ENCODE data around the gene SIGLEC5.

SIGLEC5 gene

DNA sequence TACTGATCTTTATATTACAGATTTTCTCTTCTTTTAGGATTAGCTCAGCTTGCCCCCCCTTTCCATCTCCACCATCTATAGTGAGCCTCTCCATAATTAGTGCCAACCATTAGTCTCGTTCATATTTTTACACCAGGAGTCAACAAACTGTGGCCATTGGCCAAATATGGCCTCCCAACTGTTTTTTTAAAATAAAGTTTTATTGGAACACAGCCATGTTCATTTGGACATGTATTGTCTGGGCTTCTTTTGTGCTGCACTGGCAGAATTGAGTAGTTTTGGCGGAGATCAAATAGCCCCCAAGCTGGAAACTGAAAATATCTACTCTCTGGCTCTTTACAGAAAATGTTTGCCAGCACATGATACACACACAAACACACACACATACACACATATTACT lies 40.7 kb downstream of the SIGLEC5 start:
- peaks cover 24 to 29% of the 10 kb centered on the region in 2 donors for H3K36me3 ChIP-seq (ENCODE audit: control insufficient read depth in 1 of 2, insufficient read depth in 2 of 2, low read length in 2 of 2)
- no peak overlapping the region for H3K9ac ChIP-seq (ENCODE audit: low read depth in 1 of 2, low read length in 2 of 2)
- H3K27ac ChIP-seq (ENCODE audit: low read depth, low read length) = no peak overlapping the region
- H3K9me3 ChIP-seq (ENCODE audit: control insufficient read depth in 1 of 2, low read length in 2 of 2) = peaks cover 16 to 29% of the 10 kb centered on the region in 2 donors
- no peak overlapping the region for H3K4me3 ChIP-seq (ENCODE audit: low read depth in 1 of 2, low read length in 2 of 2)
- peaks cover 8 to 12% of the 10 kb centered on the region in 2 donors for H3K4me1 ChIP-seq (ENCODE audit: control insufficient read depth in 1 of 2, insufficient read depth in 2 of 2, low read length in 2 of 2)
- no peaks in the 10 kb centered on the region for H3K27me3 ChIP-seq (ENCODE audit: control insufficient read depth in 1 of 2, insufficient read depth in 2 of 2, low read length in 2 of 2)

DNA sequence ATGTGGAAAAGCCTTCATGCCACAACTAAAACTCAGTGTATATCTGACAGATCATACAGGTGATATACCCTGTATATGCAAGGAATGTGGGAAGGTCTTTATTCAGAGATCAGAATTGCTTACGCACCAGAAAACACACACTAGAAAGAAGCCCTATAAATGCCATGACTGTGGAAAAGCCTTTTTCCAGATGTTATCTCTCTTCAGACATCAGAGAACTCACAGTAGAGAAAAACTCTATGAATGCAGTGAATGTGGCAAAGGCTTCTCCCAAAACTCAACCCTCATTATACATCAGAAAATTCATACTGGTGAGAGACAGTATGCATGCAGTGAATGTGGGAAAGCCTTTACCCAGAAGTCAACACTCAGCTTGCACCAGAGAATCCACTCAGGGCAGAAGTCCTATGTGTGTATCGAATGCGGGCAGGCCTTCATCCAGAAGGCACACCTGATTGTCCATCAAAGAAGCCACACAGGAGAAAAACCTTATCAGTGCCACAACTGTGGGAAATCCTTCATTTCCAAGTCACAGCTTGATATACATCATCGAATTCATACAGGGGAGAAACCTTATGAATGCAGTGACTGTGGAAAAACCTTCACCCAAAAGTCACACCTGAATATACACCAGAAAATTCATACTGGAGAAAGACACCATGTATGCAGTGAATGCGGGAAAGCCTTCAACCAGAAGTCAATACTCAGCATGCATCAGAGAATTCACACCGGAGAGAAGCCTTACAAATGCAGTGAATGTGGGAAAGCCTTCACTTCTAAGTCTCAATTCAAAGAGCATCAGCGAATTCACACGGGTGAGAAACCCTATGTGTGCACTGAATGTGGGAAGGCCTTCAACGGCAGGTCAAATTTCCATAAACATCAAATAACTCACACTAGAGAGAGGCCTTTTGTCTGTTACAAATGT lies 42.7 kb downstream of the SIGLEC5 start:
- peak overlapping the region in 1 of 2 donors; percentile 18 for H3K4me3 ChIP-seq (ENCODE audit: low read depth in 1 of 2, low read length in 2 of 2)
- H3K27ac ChIP-seq (ENCODE audit: low read depth, low read length) = no peak overlapping the region
- H3K4me1 ChIP-seq (ENCODE audit: control insufficient read depth in 1 of 2, insufficient read depth in 2 of 2, low read length in 2 of 2) = no peaks in the 10 kb centered on the region
- peaks cover 29 to 43% of the 10 kb centered on the region in 2 donors for H3K36me3 ChIP-seq (ENCODE audit: control insufficient read depth in 1 of 2, insufficient read depth in 2 of 2, low read length in 2 of 2)
- H3K27me3 ChIP-seq (ENCODE audit: control insufficient read depth in 1 of 2, insufficient read depth in 2 of 2, low read length in 2 of 2) = no peaks in the 10 kb centered on the region
- peaks cover 16 to 29% of the 10 kb centered on the region in 2 donors for H3K9me3 ChIP-seq (ENCODE audit: control insufficient read depth in 1 of 2, low read length in 2 of 2)
- no peak overlapping the region for H3K9ac ChIP-seq (ENCODE audit: low read depth in 1 of 2, low read length in 2 of 2)

DNA sequence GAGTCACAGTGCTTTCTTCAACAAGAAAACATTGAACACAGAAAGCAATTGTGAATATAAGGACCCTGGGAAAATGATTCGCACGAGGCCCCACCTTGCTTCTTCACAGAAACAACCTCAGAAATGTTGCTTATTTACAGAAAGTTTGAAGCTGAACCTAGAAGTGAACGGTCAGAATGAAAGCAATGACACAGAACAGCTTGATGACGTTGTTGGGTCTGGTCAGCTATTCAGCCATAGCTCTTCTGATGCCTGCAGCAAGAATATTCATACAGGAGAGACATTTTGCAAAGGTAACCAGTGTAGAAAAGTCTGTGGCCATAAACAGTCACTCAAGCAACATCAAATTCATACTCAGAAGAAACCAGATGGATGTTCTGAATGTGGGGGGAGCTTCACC lies 43.4 kb downstream of the SIGLEC5 start:
- Histone ChIP-seq H3K9me3 (ENCODE audit: control insufficient read depth in 1 of 2, low read length in 2 of 2) (peaks cover 16 to 29% of the 10 kb centered on the region in 2 donors), H3K4me1 (ENCODE audit: control insufficient read depth in 1 of 2, insufficient read depth in 2 of 2, low read length in 2 of 2) (no peaks in the 10 kb centered on the region), H3K36me3 (ENCODE audit: control insufficient read depth in 1 of 2, insufficient read depth in 2 of 2, low read length in 2 of 2) (peaks cover 32 to 46% of the 10 kb centered on the region in 2 donors), H3K27ac (ENCODE audit: low read depth, low read length) (no peak overlapping the region), H3K4me3 (ENCODE audit: low read depth in 1 of 2, low read length in 2 of 2) (peak overlapping the region in 1 of 2 donors; percentile 18), H3K27me3 (ENCODE audit: control insufficient read depth in 1 of 2, insufficient read depth in 2 of 2, low read length in 2 of 2) (no peaks in the 10 kb centered on the region), H3K9ac (ENCODE audit: low read depth in 1 of 2, low read length in 2 of 2) (no peak overlapping the region)

DNA sequence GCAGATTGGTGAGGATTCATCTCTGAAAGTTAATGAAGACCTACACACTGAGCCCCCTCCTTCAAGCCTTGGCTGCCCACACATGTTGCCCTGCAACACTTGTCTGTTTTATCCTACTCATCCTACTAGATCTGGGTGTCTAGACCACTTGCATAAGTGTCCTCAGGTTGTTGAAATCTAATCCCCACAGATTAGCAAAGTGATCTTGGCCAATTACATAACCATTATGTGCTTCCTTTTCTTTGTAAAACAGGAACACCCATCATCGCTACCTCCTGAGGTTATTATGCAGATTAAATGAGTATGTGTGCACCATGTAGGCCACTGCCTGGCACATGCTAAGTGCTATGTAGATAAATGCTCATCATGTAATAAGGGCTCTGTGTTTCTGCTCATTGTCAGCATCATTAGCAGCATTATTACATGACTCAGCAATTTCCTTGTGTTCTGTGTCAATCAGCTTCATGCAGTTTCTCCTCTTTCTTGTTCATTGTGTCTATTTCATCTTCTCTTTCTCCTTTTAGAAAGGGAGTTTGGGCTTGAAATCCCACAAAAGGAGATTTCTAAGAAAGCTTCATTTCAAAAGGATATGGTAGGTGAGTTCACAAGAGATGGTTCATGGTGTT lies 44.0 kb downstream of the SIGLEC5 start:
- Histone ChIP-seq H3K27me3 (ENCODE audit: control insufficient read depth in 1 of 2, insufficient read depth in 2 of 2, low read length in 2 of 2) (no peaks in the 10 kb centered on the region), H3K36me3 (ENCODE audit: control insufficient read depth in 1 of 2, insufficient read depth in 2 of 2, low read length in 2 of 2) (peaks cover 35 to 52% of the 10 kb centered on the region in 2 donors)

DNA sequence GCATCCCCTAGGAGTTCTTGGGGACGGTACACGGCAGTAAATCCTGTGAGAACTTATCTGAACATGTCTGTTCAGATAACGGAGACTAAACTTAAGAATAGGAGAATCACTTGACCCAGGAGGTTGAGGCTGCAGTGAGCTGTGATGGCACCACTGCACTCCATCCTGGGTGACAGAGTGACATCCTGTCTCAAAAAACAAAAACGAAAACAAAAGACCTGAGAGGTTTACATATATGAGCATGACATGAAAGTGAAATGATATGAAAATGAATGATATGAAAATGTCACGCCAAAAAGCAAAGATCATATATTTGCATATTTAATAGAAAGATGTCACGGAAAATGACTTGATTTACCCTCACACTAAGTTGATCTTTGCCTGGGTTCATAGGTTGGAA lies 53.4 kb downstream of the SIGLEC5 start:
- Histone ChIP-seq H3K9me3 (ENCODE audit: control insufficient read depth in 1 of 2, low read length in 2 of 2) (no peaks in the 10 kb centered on the region), H3K9ac (ENCODE audit: low read depth in 1 of 2, low read length in 2 of 2) (no peak overlapping the region), H3K4me1 (ENCODE audit: control insufficient read depth in 1 of 2, insufficient read depth in 2 of 2, low read length in 2 of 2) (peaks cover 8 to 12% of the 10 kb centered on the region in 2 donors), H3K4me3 (ENCODE audit: low read depth in 1 of 2, low read length in 2 of 2) (no peak overlapping the region), H3K36me3 (ENCODE audit: control insufficient read depth in 1 of 2, insufficient read depth in 2 of 2, low read length in 2 of 2) (peaks cover 7 to 46% of the 10 kb centered on the region in 2 donors), H3K27me3 (ENCODE audit: control insufficient read depth in 1 of 2, insufficient read depth in 2 of 2, low read length in 2 of 2) (no peaks in the 10 kb centered on the region), H3K27ac (ENCODE audit: low read depth, low read length) (no peak overlapping the region)

More for the DNA sequence above, 44.0 kb downstream of the SIGLEC5 start:
- Histone ChIP-seq H3K4me3 (ENCODE audit: low read depth in 1 of 2, low read length in 2 of 2) (no peak overlapping the region), H3K27ac (ENCODE audit: low read depth, low read length) (no peak overlapping the region), H3K9me3 (ENCODE audit: control insufficient read depth in 1 of 2, low read length in 2 of 2) (peaks cover 16 to 29% of the 10 kb centered on the region in 2 donors), H3K4me1 (ENCODE audit: control insufficient read depth in 1 of 2, insufficient read depth in 2 of 2, low read length in 2 of 2) (no peaks in the 10 kb centered on the region), H3K9ac (ENCODE audit: low read depth in 1 of 2, low read length in 2 of 2) (no peak overlapping the region)

DNA sequence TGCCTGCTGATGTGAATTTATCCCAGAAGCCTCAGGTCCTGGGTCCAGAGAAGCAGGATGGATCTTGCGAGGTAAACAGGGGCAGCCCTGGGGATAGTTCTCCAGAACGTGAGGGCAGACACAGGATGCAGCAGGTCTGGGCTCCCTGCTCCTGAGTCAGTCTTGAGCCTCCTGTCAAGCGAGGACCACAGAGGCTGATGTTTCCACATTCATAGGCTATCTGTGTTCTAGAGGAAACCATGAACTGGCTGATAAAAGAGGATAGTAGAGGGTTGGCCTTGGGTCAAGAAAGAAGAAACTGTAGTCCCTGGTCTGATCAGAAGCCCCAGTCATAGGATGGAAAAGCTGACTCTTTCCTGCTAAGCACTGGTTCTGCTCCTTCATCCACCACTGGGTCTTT lies 56.9 kb downstream of the SIGLEC5 start:
- Histone ChIP-seq H3K4me1 (ENCODE audit: control insufficient read depth in 1 of 2, insufficient read depth in 2 of 2, low read length in 2 of 2) (peaks cover 11 to 17% of the 10 kb centered on the region in 2 donors), H3K27me3 (ENCODE audit: control insufficient read depth in 1 of 2, insufficient read depth in 2 of 2, low read length in 2 of 2) (peaks cover 0 to 3% of the 10 kb centered on the region in 2 donors), H3K4me3 (ENCODE audit: low read depth in 1 of 2, low read length in 2 of 2) (no peak overlapping the region)

DNA sequence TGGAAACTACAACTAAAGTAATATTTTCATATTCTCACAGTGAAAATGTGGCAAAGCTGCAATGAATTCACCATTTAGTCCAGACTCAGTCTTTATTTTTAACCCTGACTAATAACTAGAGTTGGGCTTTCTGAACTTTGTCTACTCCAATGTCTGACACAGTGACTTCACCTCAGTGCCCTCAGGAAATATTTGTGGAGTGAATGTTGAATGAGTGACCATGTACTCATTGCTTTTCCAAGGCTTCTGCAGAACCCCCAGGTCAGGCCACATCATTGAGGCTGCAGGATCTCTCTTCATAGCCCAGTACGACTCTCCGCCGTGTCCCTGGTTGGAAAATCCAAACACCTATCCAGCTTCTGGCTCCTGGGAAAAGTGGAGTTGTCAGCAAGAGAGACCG lies 57.3 kb downstream of the SIGLEC5 start:
- Histone ChIP-seq H3K9ac (ENCODE audit: low read depth in 1 of 2, low read length in 2 of 2) (no peak overlapping the region), H3K36me3 (ENCODE audit: control insufficient read depth in 1 of 2, insufficient read depth in 2 of 2, low read length in 2 of 2) (peaks cover 0 to 23% of the 10 kb centered on the region in 2 donors), H3K27me3 (ENCODE audit: control insufficient read depth in 1 of 2, insufficient read depth in 2 of 2, low read length in 2 of 2) (peaks cover 0 to 3% of the 10 kb centered on the region in 2 donors), H3K27ac (ENCODE audit: low read depth, low read length) (no peak overlapping the region), H3K9me3 (ENCODE audit: control insufficient read depth in 1 of 2, low read length in 2 of 2) (no peaks in the 10 kb centered on the region), H3K4me1 (ENCODE audit: control insufficient read depth in 1 of 2, insufficient read depth in 2 of 2, low read length in 2 of 2) (peaks cover 11 to 17% of the 10 kb centered on the region in 2 donors), H3K4me3 (ENCODE audit: low read depth in 1 of 2, low read length in 2 of 2) (no peak overlapping the region)

More for the DNA sequence above, 56.9 kb downstream of the SIGLEC5 start:
- H3K9me3 ChIP-seq (ENCODE audit: control insufficient read depth in 1 of 2, low read length in 2 of 2) = no peaks in the 10 kb centered on the region
- H3K27ac ChIP-seq (ENCODE audit: low read depth, low read length) = no peak overlapping the region
- H3K36me3 ChIP-seq (ENCODE audit: control insufficient read depth in 1 of 2, insufficient read depth in 2 of 2, low read length in 2 of 2) = peaks cover 0 to 24% of the 10 kb centered on the region in 2 donors
- H3K9ac ChIP-seq (ENCODE audit: low read depth in 1 of 2, low read length in 2 of 2) = no peak overlapping the region

DNA sequence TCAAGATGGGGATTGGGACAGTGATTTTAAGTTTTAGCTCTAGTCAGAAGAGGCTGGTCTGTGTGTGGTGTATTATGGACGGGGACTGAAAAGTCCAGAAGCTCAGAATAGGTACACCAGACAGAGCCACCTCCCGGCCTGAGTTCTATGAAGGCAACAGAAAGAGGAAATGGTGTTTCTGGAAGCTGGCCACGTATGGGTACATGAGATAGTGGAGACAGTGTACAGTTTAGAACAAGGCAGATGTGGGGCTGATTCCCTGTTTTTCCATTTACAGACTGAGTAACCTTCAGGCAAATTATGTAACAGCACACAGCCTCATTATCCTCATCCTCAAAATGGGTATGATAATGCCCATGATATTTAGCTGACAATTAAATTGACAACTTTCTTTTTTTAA lies 57.8 kb downstream of the SIGLEC5 start:
- peaks cover 11 to 17% of the 10 kb centered on the region in 2 donors for H3K4me1 ChIP-seq (ENCODE audit: control insufficient read depth in 1 of 2, insufficient read depth in 2 of 2, low read length in 2 of 2)
- H3K9me3 ChIP-seq (ENCODE audit: control insufficient read depth in 1 of 2, low read length in 2 of 2) = no peaks in the 10 kb centered on the region
- H3K27ac ChIP-seq (ENCODE audit: low read depth, low read length) = no peak overlapping the region
- H3K9ac ChIP-seq (ENCODE audit: low read depth in 1 of 2, low read length in 2 of 2) = no peak overlapping the region
- H3K4me3 ChIP-seq (ENCODE audit: low read depth in 1 of 2, low read length in 2 of 2) = peak overlapping the region; percentile 85 to 90
- peaks cover 0 to 3% of the 10 kb centered on the region in 2 donors for H3K27me3 ChIP-seq (ENCODE audit: control insufficient read depth in 1 of 2, insufficient read depth in 2 of 2, low read length in 2 of 2)
- peaks cover 0 to 23% of the 10 kb centered on the region in 2 donors for H3K36me3 ChIP-seq (ENCODE audit: control insufficient read depth in 1 of 2, insufficient read depth in 2 of 2, low read length in 2 of 2)

DNA sequence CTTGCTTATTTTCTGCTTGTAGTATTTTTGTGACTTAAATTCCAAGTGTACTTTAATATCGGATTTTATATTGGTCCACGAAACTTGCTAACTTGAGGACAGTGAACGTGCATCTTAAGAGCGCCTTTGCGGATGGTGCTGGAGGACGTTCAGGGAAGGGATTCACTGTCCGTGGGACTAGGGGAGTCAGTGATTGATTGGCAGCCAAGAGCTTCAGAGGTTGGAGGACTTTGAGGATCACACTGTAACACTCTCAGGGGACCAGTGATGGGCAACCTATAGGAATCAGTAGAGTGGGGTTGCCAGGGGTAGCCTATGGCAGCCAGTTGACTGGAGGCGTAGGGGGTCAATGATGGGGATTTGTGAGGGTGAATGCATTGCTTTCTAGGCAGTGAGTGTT lies 58.6 kb downstream of the SIGLEC5 start:
- H3K27ac ChIP-seq (ENCODE audit: low read depth, low read length) = no peak overlapping the region
- peaks cover 0 to 22% of the 10 kb centered on the region in 2 donors for H3K36me3 ChIP-seq (ENCODE audit: control insufficient read depth in 1 of 2, insufficient read depth in 2 of 2, low read length in 2 of 2)
- H3K4me1 ChIP-seq (ENCODE audit: control insufficient read depth in 1 of 2, insufficient read depth in 2 of 2, low read length in 2 of 2) = peaks cover 11 to 17% of the 10 kb centered on the region in 2 donors
- H3K4me3 ChIP-seq (ENCODE audit: low read depth in 1 of 2, low read length in 2 of 2) = peak overlapping the region; percentile 85 to 90
- H3K27me3 ChIP-seq (ENCODE audit: control insufficient read depth in 1 of 2, insufficient read depth in 2 of 2, low read length in 2 of 2) = peaks cover 0 to 3% of the 10 kb centered on the region in 2 donors
- H3K9ac ChIP-seq (ENCODE audit: low read depth in 1 of 2, low read length in 2 of 2) = peak overlapping the region in 1 of 2 donors; percentile 55
- H3K9me3 ChIP-seq (ENCODE audit: control insufficient read depth in 1 of 2, low read length in 2 of 2) = no peaks in the 10 kb centered on the region
